K562 (cell line): ENCODE measurements around the gene OCIAD2. TPM values are rescaled to one million over a fixed set of nuclear protein-coding genes. Genes with fewer than 3 reads are reported as not detected.

Experiments used
- ATAC-seq: fragments of 200-7000 bp; cut with Tn5 transposase; 3 replicates; pipeline ENCODE4 v1.9.1; 2020; ENCODE audit warnings: moderate library complexity
- BruUV-seq: library from RNA; stranded (reverse); fragments of 400-500 nt; replicated peaks from 2 replicates; lab custom pipeline; 2021; lab: Mats Ljungman, UMichigan
- CTCF ChIA-PET: fragments of 300-600 bp; formaldehyde crosslinking; extraction: SDS; loops from one replicate; lab custom pipeline; 2021; ENCODE audit warnings: low intra/inter-chr PET ratio; lab: Yijun Ruan, JAX
- POLR2A ChIA-PET: fragments of 300-600, 350-650 bp; sonication (Branson Sonifier 250); formaldehyde crosslinking; extraction: SDS; loops from one replicate; lab custom pipeline; 2021; ENCODE audit warnings: antibody characterized with exemption, inconsistent platforms; lab: Yijun Ruan, JAX
- DNase-seq, 4 experiments: peaks; one replicate each; pipeline versions ENCODE4 v3.0.0 to v3.0.0-alpha.2; 2011 to 2018; ENCODE audit warnings: low spot score in 3 of 4, mixed read lengths in 3 of 4; ENCODE audit errors: extremely low read depth in 1 of 4
- FAIRE-seq: peaks from 2 replicates; lab custom pipeline; 2011; peaks lifted over from hg19 to GRCh38; lab: Jason Lieb, UNC
- H2AFZ ChIP-seq: 2 replicates; pipeline ENCODE4 v1.6.0; 2011; ENCODE audit warnings: low read depth, low read length, control low read depth, inconsistent platforms
- H3K27ac ChIP-seq: fragments of 200-600 bp; 3 replicates; pipeline ENCODE4 v1.8.0; 2011; ENCODE audit warnings: low read depth, mild to moderate bottlenecking, control low read depth, inconsistent platforms, low read length, moderate library complexity, mixed read lengths; ENCODE audit errors: extremely low read depth
- H3K27me3 ChIP-seq, 2 experiments: fragments of 300-600 bp in 1 of 2; 2 replicates in 1 of 2; 3 replicates in 1 of 2; pipeline versions ENCODE4 v1.6.0 to v1.8.0; 2011; ENCODE audit warnings: inconsistent platforms in 2 of 2, low read length in 2 of 2, mild to moderate bottlenecking in 1 of 2, mixed read lengths in 1 of 2, moderate library complexity in 1 of 2; ENCODE audit not compliant: control insufficient read depth in 2 of 2, insufficient read depth in 2 of 2
- H3K36me3 ChIP-seq: fragments of 300-600 bp; 3 replicates; pipeline ENCODE4 v1.8.0; 2011; ENCODE audit warnings: mild to moderate bottlenecking, low read length, inconsistent platforms; ENCODE audit not compliant: control insufficient read depth, insufficient read depth
- H3K4me1 ChIP-seq, 2 experiments: fragments of 200-600 bp in 1 of 2; replicated peaks in 1 of 2; 2 replicates in 1 of 2; 3 replicates in 1 of 2; pipeline versions ENCODE4 v1.5.1 to v1.8.0; 2011; ENCODE audit warnings: inconsistent platforms in 2 of 2, low read length in 2 of 2, mild to moderate bottlenecking in 1 of 2, mixed read lengths in 1 of 2, moderate library complexity in 1 of 2; ENCODE audit not compliant: control insufficient read depth in 2 of 2, insufficient read depth in 2 of 2
- H3K4me2 ChIP-seq: 2 replicates; pipeline ENCODE4 v1.6.1; 2011; ENCODE audit warnings: low read length, control low read depth, inconsistent platforms, mixed read lengths; ENCODE audit not compliant: insufficient read depth
- H3K4me3 ChIP-seq: fragments of 200-600 bp; sonication (generic), shearing (Covaris generic); 2 replicates; pipeline ENCODE4 v1.5.1; 2016; ENCODE audit warnings: control low read depth, inconsistent platforms
- H3K79me2 ChIP-seq: fragments of 200-600 bp; 3 replicates; pipeline ENCODE4 v1.8.0; 2011; ENCODE audit warnings: low read length, inconsistent platforms; ENCODE audit not compliant: control insufficient read depth, insufficient read depth
- H3K9ac ChIP-seq, 2 experiments: 2 replicates each; pipeline versions ENCODE4 v1.6.0 to v1.6.1; 2011; ENCODE audit warnings: low read depth in 2 of 2, low read length in 2 of 2, control low read depth in 1 of 2, inconsistent platforms in 1 of 2, mild to moderate bottlenecking in 1 of 2, mixed read lengths in 1 of 2; ENCODE audit not compliant: insufficient read depth in 1 of 2
- H3K9me1 ChIP-seq: one replicate; pipeline ENCODE4 v1.6.0; 2011; ENCODE audit warnings: inconsistent platforms, mild to moderate bottlenecking, low read length, moderate library complexity; ENCODE audit not compliant: control insufficient read depth, insufficient read depth
- H3K9me3 ChIP-seq: replicated peaks from 2 replicates; pipeline ENCODE4 v1.5.1; 2011; ENCODE audit warnings: low read depth, low read length, inconsistent platforms; ENCODE audit not compliant: control insufficient read depth, insufficient read depth
- H4K20me1 ChIP-seq: replicated peaks from 2 replicates; pipeline ENCODE4 v1.6.1; 2011; ENCODE audit warnings: low read length, inconsistent platforms, mixed read lengths; ENCODE audit not compliant: control insufficient read depth, insufficient read depth
- ARNT ChIP-seq, 2 experiments: fragments of 450-650 bp; IDR thresholded peaks; 2 replicates each; pipeline ENCODE4 v1.6.1; 2016; ENCODE audit warnings: mild to moderate bottlenecking in 1 of 2
- BRD9 ChIP-seq: fragments of 450-650 bp; IDR thresholded peaks from 2 replicates; pipeline ENCODE4 v1.6.1; 2018; ENCODE audit warnings: low read depth; ENCODE audit not compliant: partially characterized antibody
- FOS ChIP-seq: IDR thresholded peaks from 3 replicates; pipeline ENCODE4 v1.6.1; 2011; ENCODE audit not compliant: insufficient read length; ENCODE audit errors: extremely low read depth
- IRF2 ChIP-seq: sonication (generic); formaldehyde crosslinking; IDR thresholded peaks from 2 replicates; pipeline ENCODE4 v1.8.1; 2022; ENCODE audit warnings: mild to moderate bottlenecking, missing genetic modification reagents
- JUND ChIP-seq, 2 experiments: IDR thresholded peaks; 2 replicates in 1 of 2; 3 replicates in 1 of 2; pipeline ENCODE4 v1.6.1; 2011; ENCODE audit warnings: borderline replicate concordance in 2 of 2, low read depth in 2 of 2, low read length in 2 of 2, improper control_type of control experiment in 1 of 2, missing biosample characterization in 1 of 2, missing genetic modification characterization in 1 of 2, missing genetic modification reagents in 1 of 2
- KLF16 ChIP-seq: IDR thresholded peaks from 2 replicates; pipeline ENCODE4 v1.6.1; 2016; ENCODE audit warnings: antibody characterized with exemption
- NFXL1 ChIP-seq: fragments of 450-650 bp; formaldehyde crosslinking; IDR thresholded peaks from 2 replicates; pipeline ENCODE4 v1.4.0; 2021; ENCODE audit warnings: mild to moderate bottlenecking
- POLR2AphosphoS5 ChIP-seq: IDR thresholded peaks from 2 replicates; pipeline ENCODE4 v1.6.1; 2011; ENCODE audit warnings: mild to moderate bottlenecking, low read depth, low read length, moderate library complexity; ENCODE audit not compliant: control insufficient read depth, insufficient read depth
- POLR3A ChIP-seq: IDR thresholded peaks from 2 replicates; pipeline ENCODE4 v1.6.1; 2011; ENCODE audit warnings: borderline replicate concordance, mild to moderate bottlenecking, moderate library complexity; ENCODE audit not compliant: insufficient read length, insufficient read depth; ENCODE audit errors: extremely low read depth
- SMARCA4 ChIP-seq: fragments of 450-650 bp; IDR thresholded peaks from 2 replicates; pipeline ENCODE4 v1.6.1; 2016
- SMARCC2 ChIP-seq: fragments of 450-650 bp; IDR thresholded peaks from 2 replicates; pipeline ENCODE4 v1.6.1; 2017; ENCODE audit warnings: antibody characterized with exemption, moderate library complexity, mild to moderate bottlenecking, low read depth
- SUPT5H ChIP-seq: fragments of 450-650 bp; IDR thresholded peaks from 2 replicates; pipeline ENCODE4 v1.6.1; 2016
- ZNF384 ChIP-seq: IDR thresholded peaks from 2 replicates; pipeline ENCODE4 v1.6.1; 2012; ENCODE audit warnings: low read depth, low read length, improper control_type of control experiment
- ZNF699 ChIP-seq: fragments of 250-450 bp; sonication (Bioruptor Pico); IDR thresholded peaks from 2 replicates; pipeline ENCODE4 v1.8.0; 2021; ENCODE audit warnings: mild to moderate bottlenecking, moderate library complexity; ENCODE audit not compliant: insufficient replicate concordance
- ZSCAN32 ChIP-seq: fragments of 450-650 bp; formaldehyde crosslinking; IDR thresholded peaks from 2 replicates; pipeline ENCODE4 v1.4.0; 2020; ENCODE audit warnings: mild to moderate bottlenecking, moderate library complexity
- WGBS: fragments of 100-300 bp; shearing (Covaris generic); methylation state at CpG from one replicate; pipeline ENCODE4 v1.1.6; 2016; ENCODE audit warnings: low coverage, mixed read lengths; ENCODE audit not compliant: insufficient coverage; ENCODE audit errors: missing lambda C conversion rate; 5-methylcytosine and 5-hydroxymethylcytosine counted together
- in situ Hi-C: fragments of 300-500 bp; cut with MboI; formaldehyde crosslinking; loops from 4 replicates; pipeline ENCODE4 v1.15.0; 2018; ENCODE audit warnings: inconsistent platforms, mixed read lengths
- intact Hi-C: fragments of 100-400 bp; cut with micrococcal nuclease; formaldehyde crosslinking; loops from 2 replicates; pipeline ENCODE4 v1.14.2; 2022
- polyA plus RNA-seq, 8 experiments: library from polyadenylated mRNA; depleted of rRNA in 4 of 8; stranded (reverse) in 5 of 8; unstranded in 3 of 8; fragments of >200 nt; fragmentation: Nextera tagmentation in 2 of 8; fragmentation: Illumina TruSeq in 1 of 8; extraction: Ambion mirVana in 2 of 8; extraction: Trizol in 1 of 8; gene quantifications; 2 replicates each; pipeline versions ENCODE4 v1.2.1 to v1.2.3, GENCODE V29; 2011 to 2014; ENCODE audit warnings: inconsistent platforms in 1 of 8, missing spikeins in 1 of 8
- total RNA-seq, 7 experiments: library from RNA; depleted of rRNA in 6 of 7; stranded (reverse); fragments of >200 nt in 6 of 7; fragmentation: Illumina TruSeq in 2 of 7; extraction: Trizol in 2 of 7; gene quantifications; 2 replicates each; pipeline versions ENCODE4 v1.2.1 to v1.2.3, GENCODE V29; 2011 to 2021; ENCODE audit warnings: low replicate concordance in 1 of 7
- TF ChIP-seq, protein P1 (sequence below): sonication (generic); IDR thresholded peaks from 2 replicates; pipeline ENCODE4 v1.6.1; 2016
- TF ChIP-seq, protein P2 (sequence below): sonication (generic); formaldehyde crosslinking; IDR thresholded peaks from 2 replicates; pipeline ENCODE4 v1.8.0; 2022; ENCODE audit warnings: missing genetic modification reagents, mild to moderate bottlenecking, borderline replicate concordance
- TF ChIP-seq, protein P3 (sequence below): fragments of 450-650 bp; IDR thresholded peaks from 2 replicates; pipeline ENCODE4 v1.6.1; 2016; ENCODE audit warnings: missing biosample characterization, missing genetic modification characterization

The OCIAD2 gene
- total and polyA plus RNA-seq, 9 of the 15 experiments (the other 6 are each of a cell fraction or from before 2014, with no cell fraction given): 0.11 to 0.98 TPM; not detected in 7

DNA sequence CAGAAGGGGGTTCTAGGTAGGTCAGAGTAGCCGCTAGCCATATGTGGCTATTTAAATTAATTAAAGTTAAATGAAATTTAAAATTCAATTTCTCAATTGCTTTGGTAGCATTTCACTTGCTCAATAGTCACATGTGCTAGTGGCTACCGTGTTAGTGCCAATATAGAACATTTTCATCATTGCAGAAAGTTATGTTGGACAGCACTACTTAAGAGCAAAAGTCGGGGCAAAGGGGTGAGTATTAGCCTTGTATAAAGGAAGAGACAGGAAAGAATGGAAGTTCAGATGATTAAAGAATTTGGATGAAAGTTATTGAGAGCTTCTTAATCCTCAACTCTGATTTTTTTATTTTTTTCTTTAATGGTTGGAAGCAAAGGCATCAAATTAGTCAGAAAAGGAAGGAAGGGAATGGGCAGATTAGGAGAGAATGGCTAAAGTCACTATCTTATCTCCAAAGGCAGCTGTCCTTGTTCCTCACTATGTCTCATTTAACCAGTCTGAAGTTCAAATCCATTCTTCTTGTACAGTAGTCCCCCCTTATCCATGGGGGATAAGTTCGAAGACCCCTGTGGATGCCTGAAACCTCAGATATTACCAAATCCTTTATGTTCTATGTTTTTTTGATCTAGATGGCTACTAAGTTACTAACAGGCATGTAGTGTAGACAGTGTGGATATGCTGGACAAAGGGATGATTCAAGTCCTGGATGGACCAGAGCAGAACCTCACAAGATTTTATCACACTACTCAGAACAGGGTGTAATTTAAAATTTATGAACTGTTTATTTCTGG is 52.8 kb downstream of the OCIAD2 start:
- Histone ChIP-seq H3K9me3 (no peaks in the 10 kb centered on the region), H3K4me2 (peak overlapping the region; percentile 13; the same call in 1 of the 2 replicates), H3K4me1 (peaks cover 0 to 17% of the 10 kb centered on the region in 2 experiments; a peak in 4 of 5 replicates), H2AFZ (no peak overlapping the region), H4K20me1 (no peaks in the 10 kb centered on the region; the same call in 1 of the 2 replicates), H3K4me3 (no peak overlapping the region), H3K9me1 (no peaks in the 10 kb centered on the region), H3K27me3 (no peaks in the 10 kb centered on the region), H3K27ac (no peak overlapping the region; the same call in 2 of the 3 replicates), H3K36me3 (peaks cover 76% of the 10 kb centered on the region; the same call in 2 of the 3 replicates), H3K79me2 (no peaks in the 10 kb centered on the region), H3K9ac (no peak overlapping the region)
- in situ Hi-C loops (no loop called here), intact Hi-C loops (no loop called here)
- TSS peak; percentile 18 for BruUV-seq
- WGBS: 35% methylated on average over 4 of the region's 4 CpGs
- CTCF ChIA-PET: no interaction called here
- peak; percentile 81 for ATAC-seq
- peak in 2 of 4 experiments; percentile 38 to 66 for DNase-seq
- POLR2A ChIA-PET: interaction anchor here (0.8 to 1.1 kb wide), 2 partner anchors 11 to 37 kb away, joined by 3 read pairs; no protein-coding TSS in a partner anchor
- FAIRE-seq: peak; percentile 64
- TF ChIP-seq KLF16: peak; percentile 66
- TF ChIP-seq ARNT (IDR thresholded peaks at IDR 0.05): no peak
- TF ChIP-seq POLR2AphosphoS5: peak; percentile 51; the same call in 1 of the 2 replicates
- TF ChIP-seq SUPT5H: no peak
- TF ChIP-seq, protein P1, sequence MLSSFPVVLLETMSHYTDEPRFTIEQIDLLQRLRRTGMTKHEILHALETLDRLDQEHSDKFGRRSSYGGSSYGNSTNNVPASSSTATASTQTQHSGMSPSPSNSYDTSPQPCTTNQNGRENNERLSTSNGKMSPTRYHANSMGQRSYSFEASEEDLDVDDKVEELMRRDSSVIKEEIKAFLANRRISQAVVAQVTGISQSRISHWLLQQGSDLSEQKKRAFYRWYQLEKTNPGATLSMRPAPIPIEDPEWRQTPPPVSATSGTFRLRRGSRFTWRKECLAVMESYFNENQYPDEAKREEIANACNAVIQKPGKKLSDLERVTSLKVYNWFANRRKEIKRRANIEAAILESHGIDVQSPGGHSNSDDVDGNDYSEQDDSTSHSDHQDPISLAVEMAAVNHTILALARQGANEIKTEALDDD: peak; percentile 88
- no peak for TF ChIP-seq ZNF699
- TF ChIP-seq BRD9: no peak
- peak; percentile 69 for TF ChIP-seq ZNF384
- peak; percentile 95 for TF ChIP-seq SMARCA4
- TF ChIP-seq ZSCAN32 (CRISPR knock-in tag): peak; percentile 69; the same call in 1 of the 2 replicates
- peak; percentile 79 for TF ChIP-seq SMARCC2
- TF ChIP-seq, protein P2, sequence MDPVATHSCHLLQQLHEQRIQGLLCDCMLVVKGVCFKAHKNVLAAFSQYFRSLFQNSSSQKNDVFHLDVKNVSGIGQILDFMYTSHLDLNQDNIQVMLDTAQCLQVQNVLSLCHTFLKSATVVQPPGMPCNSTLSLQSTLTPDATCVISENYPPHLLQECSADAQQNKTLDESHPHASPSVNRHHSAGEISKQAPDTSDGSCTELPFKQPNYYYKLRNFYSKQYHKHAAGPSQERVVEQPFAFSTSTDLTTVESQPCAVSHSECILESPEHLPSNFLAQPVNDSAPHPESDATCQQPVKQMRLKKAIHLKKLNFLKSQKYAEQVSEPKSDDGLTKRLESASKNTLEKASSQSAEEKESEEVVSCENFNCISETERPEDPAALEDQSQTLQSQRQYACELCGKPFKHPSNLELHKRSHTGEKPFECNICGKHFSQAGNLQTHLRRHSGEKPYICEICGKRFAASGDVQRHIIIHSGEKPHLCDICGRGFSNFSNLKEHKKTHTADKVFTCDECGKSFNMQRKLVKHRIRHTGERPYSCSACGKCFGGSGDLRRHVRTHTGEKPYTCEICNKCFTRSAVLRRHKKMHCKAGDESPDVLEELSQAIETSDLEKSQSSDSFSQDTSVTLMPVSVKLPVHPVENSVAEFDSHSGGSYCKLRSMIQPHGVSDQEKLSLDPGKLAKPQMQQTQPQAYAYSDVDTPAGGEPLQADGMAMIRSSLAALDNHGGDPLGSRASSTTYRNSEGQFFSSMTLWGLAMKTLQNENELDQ (CRISPR knock-in tag): no peak
- TF ChIP-seq, protein P3, sequence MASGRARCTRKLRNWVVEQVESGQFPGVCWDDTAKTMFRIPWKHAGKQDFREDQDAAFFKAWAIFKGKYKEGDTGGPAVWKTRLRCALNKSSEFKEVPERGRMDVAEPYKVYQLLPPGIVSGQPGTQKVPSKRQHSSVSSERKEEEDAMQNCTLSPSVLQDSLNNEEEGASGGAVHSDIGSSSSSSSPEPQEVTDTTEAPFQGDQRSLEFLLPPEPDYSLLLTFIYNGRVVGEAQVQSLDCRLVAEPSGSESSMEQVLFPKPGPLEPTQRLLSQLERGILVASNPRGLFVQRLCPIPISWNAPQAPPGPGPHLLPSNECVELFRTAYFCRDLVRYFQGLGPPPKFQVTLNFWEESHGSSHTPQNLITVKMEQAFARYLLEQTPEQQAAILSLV (tag): no peak
- peak; percentile 49; the same call in 1 of the 2 replicates for TF ChIP-seq JUND (IDR thresholded peaks at IDR 0.05; ENCODE audit: borderline replicate concordance, low read depth, low read length)
- peak; percentile 43; the same call in 2 of the 3 replicates for TF ChIP-seq JUND (tag; IDR thresholded peaks at IDR 0.05; ENCODE audit: borderline replicate concordance, low read depth, low read length)
- TF ChIP-seq IRF2 (CRISPR knock-in tag): no peak
- no peak for TF ChIP-seq FOS
- TF ChIP-seq NFXL1 (CRISPR knock-in tag): no peak
- no peak for TF ChIP-seq POLR3A
